CD14-positive monocyte (primary cell): Measurements from ENCODE around the gene ECHDC3. TPM values are rescaled to one million over a fixed set of nuclear protein-coding genes. Genes with fewer than 3 reads are reported as not detected.

Experiments used
- DNase-seq, 3 donors: peaks; one replicate each; pipeline ENCODE4 v3.0.0-alpha.2; 2011 to 2022
- H2AFZ ChIP-seq: 2 replicates; pipeline ENCODE4 v1.6.0; 2012; ENCODE audit warnings: mild to moderate bottlenecking, low read depth, low read length, inconsistent platforms; ENCODE audit not compliant: insufficient read depth, poor library complexity, severe bottlenecking
- H3K27ac ChIP-seq, 2 donors: 1 replicate in 1 of 2; 2 replicates in 1 of 2; pipeline ENCODE4 v1.5.1; 2012 to 2013; ENCODE audit warnings: low read length in 2 of 2, control low read depth in 1 of 2, inconsistent platforms in 1 of 2, low read depth in 1 of 2, mild to moderate bottlenecking in 1 of 2
- H3K27me3 ChIP-seq, 2 donors: one replicate each; pipeline versions ENCODE4 v1.6.0 to v1.6.1; 2011 to 2013; ENCODE audit warnings: low read length in 2 of 2; ENCODE audit not compliant: control insufficient read depth in 2 of 2, insufficient read depth in 2 of 2
- H3K36me3 ChIP-seq, 2 donors: replicated peaks in 1 of 2; 1 replicate in 1 of 2; 2 replicates in 1 of 2; pipeline versions ENCODE4 v1.5.1 to v1.6.1; 2012 to 2013; ENCODE audit warnings: low read length in 2 of 2, control low read depth in 1 of 2, inconsistent platforms in 1 of 2, mild to moderate bottlenecking in 1 of 2; ENCODE audit not compliant: insufficient read depth in 2 of 2, control insufficient read depth in 1 of 2
- H3K4me1 ChIP-seq, 2 donors: 1 replicate in 1 of 2; 2 replicates in 1 of 2; pipeline versions ENCODE4 v1.5.1 to v1.6.1; 2012 to 2013; ENCODE audit warnings: low read length in 2 of 2, control low read depth in 1 of 2, inconsistent platforms in 1 of 2, mild to moderate bottlenecking in 1 of 2, moderate library complexity in 1 of 2; ENCODE audit not compliant: insufficient read depth in 2 of 2, control insufficient read depth in 1 of 2
- H3K4me2 ChIP-seq: replicated peaks from 2 replicates; pipeline ENCODE3; 2012; ENCODE audit warnings: low read length, moderate library complexity, mild to moderate bottlenecking; ENCODE audit not compliant: poor library complexity, severe bottlenecking; ENCODE audit errors: extremely low read depth
- H3K4me3 ChIP-seq, 3 experiments: fragments of 200-600 bp in 1 of 3; sonication (generic) in 1 of 3; replicated peaks in 1 of 3; 1 replicate in 2 of 3; 2 replicates in 1 of 3; pipeline ENCODE4 v1.5.1; 2011 to 2013; ENCODE audit warnings: low read length in 3 of 3, mild to moderate bottlenecking in 3 of 3, control low read depth in 2 of 3, low read depth in 2 of 3, inconsistent platforms in 1 of 3, moderate library complexity in 1 of 3
- H3K79me2 ChIP-seq: 2 replicates; pipeline ENCODE4 v1.6.0; 2012; ENCODE audit warnings: mild to moderate bottlenecking, control low read depth, inconsistent platforms, low read length, moderate library complexity; ENCODE audit not compliant: insufficient read depth
- H3K9ac ChIP-seq: 2 replicates; pipeline ENCODE4 v1.6.0; 2017; ENCODE audit warnings: low read length, mild to moderate bottlenecking; ENCODE audit not compliant: insufficient read depth, poor library complexity, severe bottlenecking
- H3K9me3 ChIP-seq, 2 donors: replicated peaks in 1 of 2; 1 replicate in 1 of 2; 2 replicates in 1 of 2; pipeline versions ENCODE4 v1.5.1 to v1.6.1; 2012 to 2013; ENCODE audit warnings: low read length in 2 of 2, control low read depth in 1 of 2; ENCODE audit not compliant: control insufficient read depth in 1 of 2, insufficient read depth in 1 of 2
- H4K20me1 ChIP-seq: 2 replicates; pipeline ENCODE4 v1.6.0; 2012; ENCODE audit warnings: mild to moderate bottlenecking, low read length, control low read depth, moderate library complexity; ENCODE audit not compliant: insufficient read depth
- H3K27ac Mint-ChIP-seq, 7 donors: one replicate each; pipeline ENCODE4 v1.8.0; 2020; ENCODE audit warnings: mild to moderate bottlenecking in 7 of 7, mixed read lengths in 7 of 7, moderate library complexity in 6 of 7, inconsistent platforms in 2 of 7
- H3K27me3 Mint-ChIP-seq, 3 donors: one replicate each; pipeline ENCODE4 v1.8.0; 2021 to 2022; ENCODE audit warnings: low read depth in 3 of 3, mild to moderate bottlenecking in 3 of 3, mixed read lengths in 3 of 3, moderate library complexity in 3 of 3, inconsistent platforms in 1 of 3
- H3K36me3 Mint-ChIP-seq, 2 donors: one replicate each; pipeline ENCODE4 v1.8.0; 2020; ENCODE audit warnings: mixed read lengths in 2 of 2, inconsistent platforms in 1 of 2, mild to moderate bottlenecking in 1 of 2
- H3K4me1 Mint-ChIP-seq: one replicate; pipeline ENCODE4 v1.8.0; 2020; ENCODE audit warnings: mild to moderate bottlenecking, mixed read lengths
- H3K4me3 Mint-ChIP-seq, 2 donors: one replicate each; pipeline ENCODE4 v1.8.0; 2020; ENCODE audit warnings: mild to moderate bottlenecking in 2 of 2, mixed read lengths in 2 of 2, moderate library complexity in 1 of 2
- H3K9me3 Mint-ChIP-seq, 7 donors: one replicate each; pipeline ENCODE4 v1.8.0; 2020 to 2022; ENCODE audit warnings: mixed read lengths in 7 of 7, mild to moderate bottlenecking in 6 of 7, moderate library complexity in 6 of 7, inconsistent platforms in 2 of 7
- WGBS: methylation state at CpG from one replicate; pipeline ENCODE4 v1.1.5; 2013; ENCODE audit warnings: missing lambda C conversion rate; ENCODE audit not compliant: insufficient coverage; 5-methylcytosine and 5-hydroxymethylcytosine counted together
- intact Hi-C, 2 donors: fragments of 100-400 bp; cut with micrococcal nuclease; formaldehyde crosslinking; loops; one replicate each; pipeline versions ENCODE4 v1.15.0 to v1.15.1; 2023
- polyA plus RNA-seq, 3 donors: library from polyadenylated mRNA; depleted of rRNA in 1 of 3; unstranded in 2 of 3; stranded (reverse) in 1 of 3; fragments of 300-500 nt in 2 of 3; fragments of >200 nt in 1 of 3; fragmentation: Illumina TruSeq in 2 of 3; gene quantifications; 1 replicate in 2 of 3; 2 replicates in 1 of 3; pipeline ENCODE4 v1.2.3, GENCODE V29; 2012 to 2021
- TF ChIP-seq, protein P1 (sequence below): fragments of 200-600 bp; IDR thresholded peaks from one replicate; pipeline ENCODE4 v1.8.0; 2022; ENCODE audit warnings: antibody characterized with exemption, mild to moderate bottlenecking

The ECHDC3 gene
- polyA plus RNA-seq, 3 donors, result 9.2 to 10.6 (median 9.4) TPM

DNA sequence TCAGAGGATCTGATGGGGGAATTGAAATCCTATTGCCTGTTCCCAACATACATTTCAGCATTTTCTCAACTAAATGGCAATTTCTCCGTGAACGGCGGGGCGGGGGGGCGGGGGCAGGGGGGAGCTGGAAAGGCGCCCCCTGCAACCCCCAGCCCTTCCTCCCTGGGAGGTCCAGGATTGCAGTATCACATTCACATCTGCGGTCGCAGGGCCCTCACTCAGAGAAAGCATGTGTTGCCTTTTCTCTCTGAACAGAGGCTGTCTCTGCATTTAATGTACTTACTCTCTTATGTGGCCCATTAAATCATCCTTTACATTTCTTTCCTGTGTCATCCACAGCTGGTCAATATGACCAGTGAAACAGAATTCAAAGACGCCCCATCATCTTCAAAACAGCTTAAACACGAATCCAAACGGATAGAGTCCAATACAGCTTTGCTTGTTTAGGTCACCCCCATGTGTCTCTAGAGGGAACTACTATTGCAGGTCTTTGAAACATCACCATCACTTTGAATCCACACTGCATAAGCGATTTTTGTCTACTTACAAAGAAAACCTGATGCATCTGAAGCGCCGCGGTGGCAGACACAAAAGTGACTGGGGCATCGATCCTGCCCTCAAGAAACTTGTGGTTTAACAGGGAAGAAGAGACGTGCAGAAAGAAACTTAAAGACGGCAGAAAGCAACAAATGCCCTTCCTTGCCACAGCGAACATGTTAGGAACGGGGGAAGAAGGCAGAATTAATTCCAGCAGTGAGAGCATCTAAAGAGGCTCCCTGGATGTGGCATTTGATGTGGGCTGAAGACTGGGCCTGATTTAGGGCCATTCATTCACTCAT is 17.0 kb upstream of the ECHDC3 start:
- Mint-ChIP-seq H3K27me3 (peaks cover 0 to 8% (median 3%) of the 10 kb centered on the region in 3 donors), H3K27ac (no peak overlapping the region), H3K36me3 (no peaks in the 10 kb centered on the region), H3K4me1 (peaks cover 21% of the 10 kb centered on the region), H3K4me3 (no peak overlapping the region), H3K9me3 (peaks cover 6 to 18% (median 10%) of the 10 kb centered on the region in 7 donors)
- H3K27me3 ChIP-seq, result no peaks in the 10 kb centered on the region
- H3K4me3 ChIP-seq, result no peak overlapping the region
- H3K9ac ChIP-seq, result no peak overlapping the region
- TF ChIP-seq, protein P1, sequence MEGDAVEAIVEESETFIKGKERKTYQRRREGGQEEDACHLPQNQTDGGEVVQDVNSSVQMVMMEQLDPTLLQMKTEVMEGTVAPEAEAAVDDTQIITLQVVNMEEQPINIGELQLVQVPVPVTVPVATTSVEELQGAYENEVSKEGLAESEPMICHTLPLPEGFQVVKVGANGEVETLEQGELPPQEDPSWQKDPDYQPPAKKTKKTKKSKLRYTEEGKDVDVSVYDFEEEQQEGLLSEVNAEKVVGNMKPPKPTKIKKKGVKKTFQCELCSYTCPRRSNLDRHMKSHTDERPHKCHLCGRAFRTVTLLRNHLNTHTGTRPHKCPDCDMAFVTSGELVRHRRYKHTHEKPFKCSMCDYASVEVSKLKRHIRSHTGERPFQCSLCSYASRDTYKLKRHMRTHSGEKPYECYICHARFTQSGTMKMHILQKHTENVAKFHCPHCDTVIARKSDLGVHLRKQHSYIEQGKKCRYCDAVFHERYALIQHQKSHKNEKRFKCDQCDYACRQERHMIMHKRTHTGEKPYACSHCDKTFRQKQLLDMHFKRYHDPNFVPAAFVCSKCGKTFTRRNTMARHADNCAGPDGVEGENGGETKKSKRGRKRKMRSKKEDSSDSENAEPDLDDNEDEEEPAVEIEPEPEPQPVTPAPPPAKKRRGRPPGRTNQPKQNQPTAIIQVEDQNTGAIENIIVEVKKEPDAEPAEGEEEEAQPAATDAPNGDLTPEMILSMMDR, result peak; percentile 83
- H3K79me2 ChIP-seq, result no peaks in the 10 kb centered on the region
- H3K4me1 ChIP-seq, result peaks cover 12 to 16% of the 10 kb centered on the region in 2 donors
- no peak overlapping the region for H3K4me2 ChIP-seq
- 68% methylated on average over 16 of the region's 20 CpGs for WGBS
- DNase-seq, result peak; percentile 27 to 47 (median 39)
- no peaks in the 10 kb centered on the region for H3K36me3 ChIP-seq
- peaks cover 0 to 13% of the 10 kb centered on the region in 2 donors for H3K9me3 ChIP-seq
- H2AFZ ChIP-seq, result no peak overlapping the region
- intact Hi-C loops, result loop anchor here (5.0 kb wide), 1 partner anchor 208 kb away; no protein-coding TSS in a partner anchor
- no peak overlapping the region for H3K27ac ChIP-seq
- no peaks in the 10 kb centered on the region for H4K20me1 ChIP-seq

DNA sequence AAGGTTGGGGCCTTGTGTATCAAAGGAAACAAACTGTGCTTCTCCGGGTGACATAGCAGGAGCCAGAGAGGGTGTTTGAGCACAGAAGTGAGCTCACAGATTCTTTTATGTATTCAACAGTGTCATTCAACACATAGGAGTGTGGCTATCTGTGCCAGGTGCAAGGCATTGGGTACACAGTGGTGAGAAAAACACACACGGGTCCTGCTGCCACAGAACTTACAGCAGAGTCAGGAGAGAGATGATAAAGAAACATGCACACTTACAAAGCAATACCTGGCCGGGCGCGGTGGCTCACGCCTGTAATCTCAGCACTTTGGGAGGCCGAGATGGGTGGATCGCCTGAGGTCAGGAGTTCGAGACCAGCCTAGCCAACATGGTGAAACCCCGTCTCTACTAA is 16.3 kb upstream of the ECHDC3 start:
- Histone ChIP-seq H3K9ac (no peak overlapping the region), H3K4me2 (no peak overlapping the region), H3K9me3 (peaks cover 0 to 21% of the 10 kb centered on the region in 2 donors), H3K36me3 (no peaks in the 10 kb centered on the region), H3K27ac (no peak overlapping the region), H3K4me3 (no peak overlapping the region), H2AFZ (no peak overlapping the region), H3K4me1 (peaks cover 4 to 8% of the 10 kb centered on the region in 2 donors), H4K20me1 (no peaks in the 10 kb centered on the region), H3K79me2 (no peaks in the 10 kb centered on the region), H3K27me3 (no peaks in the 10 kb centered on the region)
- TF ChIP-seq, protein P1, result no peak
- no peak overlapping the region for H3K27ac Mint-ChIP-seq
- H3K4me1 Mint-ChIP-seq, result peaks cover 14% of the 10 kb centered on the region
- H3K36me3 Mint-ChIP-seq, result no peaks in the 10 kb centered on the region
- 83% methylated on average over 2 of the region's 10 CpGs for WGBS
- no peak for DNase-seq
- peaks cover 0 to 8% (median 3%) of the 10 kb centered on the region in 3 donors for H3K27me3 Mint-ChIP-seq
- H3K4me3 Mint-ChIP-seq, result no peak overlapping the region
- peaks cover 8 to 21% (median 13%) of the 10 kb centered on the region in 7 donors for H3K9me3 Mint-ChIP-seq
- intact Hi-C loops, result loop anchor here (5.0 kb wide), 1 partner anchor 209 kb away; no protein-coding TSS in a partner anchor
